Stimulated activated CD4-positive, alpha-beta T cell treated with anti-CD3 and anti-CD28 coated beads, Interleukin-1b, Interleukin-23, amount 100 ng/mL, for 4 hours (primary cell): ENCODE measurements around the gene RLN2.

ENCODE experiments used
- DNase-seq, 2 donors: peaks; one replicate each; pipeline ENCODE4 v3.0.0-alpha.2; 2020; ENCODE audit warnings: low read depth in 2 of 2

Gene RLN2

DNA sequence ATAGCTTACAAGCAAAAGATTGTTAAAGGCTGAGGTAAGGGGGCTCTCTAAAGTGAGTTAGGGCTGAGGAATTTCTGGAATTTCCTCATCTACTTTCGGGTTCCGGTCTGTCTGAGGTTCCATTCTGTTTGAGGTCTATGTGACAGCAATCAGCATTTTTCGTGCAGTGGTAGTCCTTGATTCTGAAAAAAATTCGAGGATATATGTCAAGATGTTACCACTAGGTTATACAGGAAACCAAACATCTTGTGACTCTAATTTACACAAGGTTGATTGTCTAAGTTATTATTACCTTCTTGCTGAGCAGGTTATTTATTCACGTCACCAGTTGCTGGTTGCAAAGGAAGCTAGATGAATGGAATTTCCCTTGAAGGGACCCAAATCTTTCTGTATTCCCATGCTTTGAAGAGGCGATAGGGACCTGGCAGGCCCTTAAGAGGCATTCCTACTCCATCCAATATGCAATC is 35.2 kb downstream of the RLN2 start:
- no peak for DNase-seq

DNA sequence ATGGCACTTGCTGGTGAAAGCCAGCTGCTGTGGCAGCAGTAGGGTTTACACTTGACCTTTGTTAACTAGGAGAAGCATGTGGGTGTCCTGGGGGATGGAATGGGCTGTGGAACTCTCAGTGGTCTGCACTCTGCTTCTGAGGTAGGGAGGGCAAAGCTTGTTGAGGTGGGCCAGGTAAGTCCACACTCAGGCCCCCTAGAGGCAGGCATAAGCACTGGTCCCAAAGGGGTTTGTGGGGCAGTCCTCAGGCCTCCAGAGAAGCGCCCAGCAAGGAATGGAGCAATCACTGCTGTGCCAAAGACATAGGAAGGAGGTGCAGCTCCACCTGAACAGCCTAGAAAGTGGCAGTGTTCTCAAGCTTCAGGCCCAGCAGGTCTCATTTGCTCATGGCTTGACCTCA is 38.6 kb downstream of the RLN2 start:
- no peak for DNase-seq

GRCh38 chr9:5264219-5264595 is 40.3 kb downstream of the RLN2 start:
- no peak for DNase-seq

GRCh38 chr9:5263351-5264218 is 40.9 kb downstream of the RLN2 start:
- no peak for DNase-seq
